HEK293T (cell line): ENCODE data around the gene MKX.

Experiments used
- ARNT ChIP-seq: fragments of 450-650 bp; IDR thresholded peaks from 2 replicates; pipeline ENCODE4 v1.6.1; 2017; ENCODE audit warnings: mild to moderate bottlenecking
- FOXA1 ChIP-seq: fragments of 450-650 bp; IDR thresholded peaks from 2 replicates; pipeline ENCODE4 v1.6.1; 2016; ENCODE audit warnings: mild to moderate bottlenecking
- FOXK2 ChIP-seq: fragments of 450-650 bp; IDR thresholded peaks from 2 replicates; pipeline ENCODE4 v1.6.1; 2016; ENCODE audit warnings: mild to moderate bottlenecking
- FOXM1 ChIP-seq: fragments of 450-650 bp; IDR thresholded peaks from 2 replicates; pipeline ENCODE4 v1.6.1; 2017; ENCODE audit warnings: mild to moderate bottlenecking, borderline replicate concordance
- L3MBTL2 ChIP-seq: fragments of 450-650 bp; conservative IDR thresholded peaks from 2 replicates; pipeline ENCODE4 v1.6.1; 2016; ENCODE audit warnings: mild to moderate bottlenecking
- SUZ12 ChIP-seq: fragments of 450-650 bp; IDR thresholded peaks from 2 replicates; pipeline ENCODE4 v1.6.1; 2016; ENCODE audit warnings: mild to moderate bottlenecking
- TF ChIP-seq, protein P1 (sequence below): fragments of 450-650 bp; IDR thresholded peaks from 2 replicates; pipeline ENCODE4 v1.6.1; 2016

- TF ChIP-seq FOXM1: no peak
- TF ChIP-seq SUZ12: no peak
- no peak for TF ChIP-seq FOXA1
- no peak for TF ChIP-seq L3MBTL2
- TF ChIP-seq ARNT: no peak
- no peak for TF ChIP-seq FOXK2
- TF ChIP-seq, protein P1, sequence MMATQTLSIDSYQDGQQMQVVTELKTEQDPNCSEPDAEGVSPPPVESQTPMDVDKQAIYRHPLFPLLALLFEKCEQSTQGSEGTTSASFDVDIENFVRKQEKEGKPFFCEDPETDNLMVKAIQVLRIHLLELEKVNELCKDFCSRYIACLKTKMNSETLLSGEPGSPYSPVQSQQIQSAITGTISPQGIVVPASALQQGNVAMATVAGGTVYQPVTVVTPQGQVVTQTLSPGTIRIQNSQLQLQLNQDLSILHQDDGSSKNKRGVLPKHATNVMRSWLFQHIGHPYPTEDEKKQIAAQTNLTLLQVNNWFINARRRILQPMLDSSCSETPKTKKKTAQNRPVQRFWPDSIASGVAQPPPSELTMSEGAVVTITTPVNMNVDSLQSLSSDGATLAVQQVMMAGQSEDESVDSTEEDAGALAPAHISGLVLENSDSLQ: no peak
Measured at GRCh38 chr10:27743877-27744801, 1.5 kb downstream of the MKX start.
